CD8-positive, alpha-beta memory T cell (primary cell): ENCODE measurements around the gene PLA2G2C. TPM values are rescaled to one million over a fixed set of nuclear protein-coding genes. Genes with fewer than 3 reads are reported as not detected.

ENCODE experiments used
- CTCF ChIA-PET: fragments of 350-600 bp; sonication (Branson Sonifier 250); formaldehyde crosslinking; loops from one replicate; lab custom pipeline; 2021; ENCODE audit warnings: antibody characterized with exemption; lab: Charles Lee
- POLR2A ChIA-PET: fragments of 350-600 bp; sonication (Branson Sonifier 250); formaldehyde crosslinking; loops from one replicate; lab custom pipeline; 2021; ENCODE audit warnings: antibody characterized with exemption; lab: Charles Lee
- DNase-seq, 5 donors: peaks; one replicate each; pipeline versions ENCODE4 v3.0.0 to v3.0.0-alpha.2; 2020 to 2022; ENCODE audit warnings: mixed read lengths in 1 of 5
- H3K27ac ChIP-seq: one replicate; pipeline ENCODE4 v1.7.0; 2013; ENCODE audit warnings: low read depth, mild to moderate bottlenecking, low read length, moderate library complexity
- H3K27me3 ChIP-seq: 2 replicates; pipeline ENCODE4 v1.7.0; 2013; ENCODE audit warnings: low read length, mild to moderate bottlenecking; ENCODE audit not compliant: insufficient read depth, poor library complexity, severe bottlenecking
- H3K36me3 ChIP-seq: 2 replicates; pipeline ENCODE4 v1.7.0; 2013; ENCODE audit warnings: mild to moderate bottlenecking, low read length, moderate library complexity; ENCODE audit not compliant: insufficient read depth
- H3K4me1 ChIP-seq: 2 replicates; pipeline ENCODE4 v1.7.0; 2013; ENCODE audit warnings: mild to moderate bottlenecking, low read length, moderate library complexity; ENCODE audit not compliant: insufficient read depth
- H3K4me3 ChIP-seq: 2 replicates; pipeline ENCODE4 v1.7.0; 2013; ENCODE audit warnings: mild to moderate bottlenecking, low read length
- H3K9me3 ChIP-seq: 2 replicates; pipeline ENCODE4 v1.7.0; 2013; ENCODE audit warnings: mild to moderate bottlenecking, low read length
- H3K27ac Mint-ChIP-seq, 8 donors: one replicate each; pipeline ENCODE4 v1.8.0; 2020 to 2021; ENCODE audit warnings: mixed read lengths in 8 of 8, mild to moderate bottlenecking in 6 of 8, inconsistent platforms in 3 of 8, moderate library complexity in 3 of 8
- H3K27me3 Mint-ChIP-seq, 2 donors: one replicate each; pipeline ENCODE4 v1.8.0; 2020 to 2021; ENCODE audit warnings: mixed read lengths in 2 of 2, mild to moderate bottlenecking in 1 of 2, moderate library complexity in 1 of 2
- H3K36me3 Mint-ChIP-seq, 3 donors: one replicate each; pipeline ENCODE4 v1.8.0; 2020 to 2021; ENCODE audit warnings: mixed read lengths in 3 of 3, inconsistent platforms in 1 of 3, mild to moderate bottlenecking in 1 of 3
- H3K4me1 Mint-ChIP-seq, 3 donors: one replicate each; pipeline ENCODE4 v1.8.0; 2020 to 2021; ENCODE audit warnings: mixed read lengths in 3 of 3, inconsistent platforms in 1 of 3, mild to moderate bottlenecking in 1 of 3
- H3K4me3 Mint-ChIP-seq, 7 donors: one replicate each; pipeline ENCODE4 v1.8.0; 2020 to 2021; ENCODE audit warnings: mixed read lengths in 7 of 7, mild to moderate bottlenecking in 6 of 7, moderate library complexity in 4 of 7, inconsistent platforms in 2 of 7
- H3K9me3 Mint-ChIP-seq, 5 donors: one replicate each; pipeline ENCODE4 v1.8.0; 2020 to 2022; ENCODE audit warnings: mixed read lengths in 5 of 5, mild to moderate bottlenecking in 3 of 5, moderate library complexity in 2 of 5, inconsistent platforms in 1 of 5
- polyA plus RNA-seq: library from polyadenylated mRNA; unstranded; fragments of 300-500 nt; fragmentation: Illumina TruSeq; gene quantifications from one replicate; pipeline ENCODE4 v1.2.3, GENCODE V29; 2021
- total RNA-seq, 2 experiments: library from RNA; stranded (reverse); gene quantifications; one replicate each; pipeline ENCODE4 v1.2.3, GENCODE V29; 2021

The PLA2G2C gene
- total and polyA plus RNA-seq, 3 experiments from 2014 or later = not detected

GRCh38 chr1:20212685-20213331 lies 26.5 kb upstream of the PLA2G2C start:
- POLR2A ChIA-PET = interaction anchor here (0.6 to 0.7 kb wide), 2 partner anchors 310 to 1251 kb away, joined by 3 to 12 read pairs; no protein-coding TSS in a partner anchor
- peaks cover 12% of the 10 kb centered on the region for H3K4me1 ChIP-seq
- CTCF ChIA-PET = interaction anchor here (0.7 to 3.2 kb wide), 27 partner anchors 10 to 330 kb away, joined by 3 to 41 read pairs (median 4); partner anchors contain the start of genes CAMK2N1, PLA2G2C and UBXN10
- H3K27me3 Mint-ChIP-seq = peaks cover 24 to 56% of the 10 kb centered on the region in 2 donors
- no peaks in the 10 kb centered on the region for H3K36me3 ChIP-seq
- H3K4me1 Mint-ChIP-seq = peaks cover 7 to 14% (median 9%) of the 10 kb centered on the region in 3 donors
- peak; percentile 32 to 69 (median 49) for DNase-seq
- H3K9me3 ChIP-seq = no peaks in the 10 kb centered on the region
- no peaks in the 10 kb centered on the region for H3K36me3 Mint-ChIP-seq
- no peak overlapping the region for H3K4me3 ChIP-seq
- no peak overlapping the region for H3K27ac ChIP-seq
- peak overlapping the region in 2 of 8 donors; percentile 19 to 34 for H3K27ac Mint-ChIP-seq
- peak overlapping the region in 6 of 7 donors; percentile 11 to 54 (median 37) for H3K4me3 Mint-ChIP-seq
- H3K9me3 Mint-ChIP-seq = peaks cover 0 to 4% (median 0%) of the 10 kb centered on the region in 5 donors
- H3K27me3 ChIP-seq = peaks cover 4% of the 10 kb centered on the region

GRCh38 chr1:20212085-20212684 lies 25.9 kb upstream of the PLA2G2C start:
- no peaks in the 10 kb centered on the region for H3K36me3 Mint-ChIP-seq
- CTCF ChIA-PET = interaction anchor here (0.7 to 3.2 kb wide), 21 partner anchors 9 to 291 kb away, joined by 3 to 41 read pairs (median 4); partner anchors contain the start of genes CAMK2N1, PLA2G2C and UBXN10
- peaks cover 4% of the 10 kb centered on the region for H3K27me3 ChIP-seq
- H3K4me3 ChIP-seq = no peak overlapping the region
- H3K9me3 ChIP-seq = no peaks in the 10 kb centered on the region
- no peak for DNase-seq
- H3K27ac ChIP-seq = no peak overlapping the region
- peaks cover 7 to 14% (median 9%) of the 10 kb centered on the region in 3 donors for H3K4me1 Mint-ChIP-seq
- no peaks in the 10 kb centered on the region for H3K36me3 ChIP-seq
- POLR2A ChIA-PET = interaction anchor here (0.6 kb wide), 1 partner anchor 311 kb away, joined by 3 read pairs; no protein-coding TSS in a partner anchor
- peaks cover 12% of the 10 kb centered on the region for H3K4me1 ChIP-seq
- peak overlapping the region in 5 of 7 donors; percentile 11 to 54 (median 28) for H3K4me3 Mint-ChIP-seq
- H3K27ac Mint-ChIP-seq = peak overlapping the region in 1 of 8 donors; percentile 19
- peaks cover 0 to 4% (median 0%) of the 10 kb centered on the region in 5 donors for H3K9me3 Mint-ChIP-seq
- H3K27me3 Mint-ChIP-seq = peaks cover 21 to 56% of the 10 kb centered on the region in 2 donors

GRCh38 chr1:20211511-20211931 lies 25.2 kb upstream of the PLA2G2C start:
- Mint-ChIP-seq H3K27me3 (peaks cover 16 to 54% of the 10 kb centered on the region in 2 donors), H3K4me3 (peak overlapping the region in 1 of 7 donors; percentile 54), H3K4me1 (peaks cover 7 to 14% (median 9%) of the 10 kb centered on the region in 3 donors), H3K36me3 (no peaks in the 10 kb centered on the region), H3K27ac (no peak overlapping the region), H3K9me3 (peaks cover 0 to 2% (median 0%) of the 10 kb centered on the region in 5 donors)
- Histone ChIP-seq H3K27ac (no peak overlapping the region), H3K36me3 (no peaks in the 10 kb centered on the region), H3K4me3 (no peak overlapping the region), H3K27me3 (peaks cover 4% of the 10 kb centered on the region), H3K9me3 (no peaks in the 10 kb centered on the region), H3K4me1 (peaks cover 12% of the 10 kb centered on the region)
- ChIA-PET CTCF (interaction anchor here (0.6 to 3.2 kb wide), 5 partner anchors 8 to 998 kb away, joined by 3 to 41 read pairs (median 8); no protein-coding TSS in a partner anchor), POLR2A (no interaction called here)
- no peak for DNase-seq

GRCh38 chr1:20210736-20211460 lies 24.6 kb upstream of the PLA2G2C start:
- no peak overlapping the region for H3K27ac Mint-ChIP-seq
- peaks cover 14 to 48% of the 10 kb centered on the region in 2 donors for H3K27me3 Mint-ChIP-seq
- Histone ChIP-seq H3K9me3 (no peaks in the 10 kb centered on the region), H3K4me3 (no peak overlapping the region), H3K27me3 (peaks cover 4% of the 10 kb centered on the region), H3K4me1 (peaks cover 12% of the 10 kb centered on the region), H3K36me3 (no peaks in the 10 kb centered on the region), H3K27ac (no peak overlapping the region)
- H3K4me3 Mint-ChIP-seq = no peak overlapping the region
- ChIA-PET POLR2A (no interaction called here), CTCF (interaction anchor here (0.6 to 3.2 kb wide), 3 partner anchors 280 to 998 kb away, joined by 3 to 41 read pairs (median 3); no protein-coding TSS in a partner anchor)
- no peaks in the 10 kb centered on the region for H3K9me3 Mint-ChIP-seq
- no peaks in the 10 kb centered on the region for H3K36me3 Mint-ChIP-seq
- DNase-seq = no peak
- H3K4me1 Mint-ChIP-seq = peaks cover 7 to 14% (median 9%) of the 10 kb centered on the region in 3 donors

- Histone ChIP-seq H3K27ac (no peak overlapping the region), H3K4me3 (no peak overlapping the region), H3K9me3 (no peaks in the 10 kb centered on the region), H3K4me1 (peaks cover 12% of the 10 kb centered on the region), H3K27me3 (peaks cover 4% of the 10 kb centered on the region), H3K36me3 (no peaks in the 10 kb centered on the region)
- no peaks in the 10 kb centered on the region for H3K9me3 Mint-ChIP-seq
- CTCF ChIA-PET = no interaction called here
- no peaks in the 10 kb centered on the region for H3K36me3 Mint-ChIP-seq
- POLR2A ChIA-PET = no interaction called here
- no peak for DNase-seq
- H3K4me3 Mint-ChIP-seq = no peak overlapping the region
- no peak overlapping the region for H3K27ac Mint-ChIP-seq
- peaks cover 7 to 36% of the 10 kb centered on the region in 2 donors for H3K27me3 Mint-ChIP-seq
- H3K4me1 Mint-ChIP-seq = peaks cover 7 to 14% (median 9%) of the 10 kb centered on the region in 3 donors
These were observed 23.2 kb upstream of the PLA2G2C start for GRCh38 chr1:20209471-20209870.

- DNase-seq = no peak
- no peak overlapping the region for H3K4me3 Mint-ChIP-seq
- POLR2A ChIA-PET = no interaction called here
- Histone ChIP-seq H3K4me3 (no peak overlapping the region), H3K27ac (no peak overlapping the region), H3K27me3 (peaks cover 4% of the 10 kb centered on the region), H3K36me3 (no peaks in the 10 kb centered on the region), H3K9me3 (no peaks in the 10 kb centered on the region), H3K4me1 (peaks cover 4% of the 10 kb centered on the region)
- no peaks in the 10 kb centered on the region for H3K36me3 Mint-ChIP-seq
- CTCF ChIA-PET = interaction anchor here (1.6 to 2.1 kb wide), 3 partner anchors 10 to 287 kb away, joined by 4 to 7 read pairs (median 4); no protein-coding TSS in a partner anchor
- H3K9me3 Mint-ChIP-seq = no peaks in the 10 kb centered on the region
- peaks cover 2 to 9% (median 3%) of the 10 kb centered on the region in 3 donors for H3K4me1 Mint-ChIP-seq
- peaks cover 7 to 39% of the 10 kb centered on the region in 2 donors for H3K27me3 Mint-ChIP-seq
- no peak overlapping the region for H3K27ac Mint-ChIP-seq
These were observed 21.2 kb upstream of the PLA2G2C start for GRCh38 chr1:20207546-20207945.

GRCh38 chr1:20202166-20202565 lies 15.8 kb upstream of the PLA2G2C start:
- CTCF ChIA-PET = interaction anchor here (1.8 kb wide), 1 partner anchor 10 kb away, joined by 8 read pairs; no protein-coding TSS in a partner anchor
- no peak for DNase-seq

More at GRCh38 chr1:20202166-20202565, 15.8 kb upstream of the PLA2G2C start:
- peaks cover 19 to 35% of the 10 kb centered on the region in 2 donors for H3K27me3 Mint-ChIP-seq
- Histone ChIP-seq H3K27me3 (no peaks in the 10 kb centered on the region), H3K4me1 (no peaks in the 10 kb centered on the region), H3K36me3 (no peaks in the 10 kb centered on the region), H3K9me3 (no peaks in the 10 kb centered on the region), H3K27ac (no peak overlapping the region), H3K4me3 (no peak overlapping the region)
- H3K4me1 Mint-ChIP-seq = no peaks in the 10 kb centered on the region
- H3K27ac Mint-ChIP-seq = no peak overlapping the region
- no peaks in the 10 kb centered on the region for H3K36me3 Mint-ChIP-seq
- H3K9me3 Mint-ChIP-seq = no peaks in the 10 kb centered on the region
- H3K4me3 Mint-ChIP-seq = no peak overlapping the region
- POLR2A ChIA-PET = no interaction called here
